IMR-90 (cell line): ENCODE measurements around the gene ESF1. TPM values are rescaled to one million over a fixed set of nuclear protein-coding genes. Genes with fewer than 3 reads are reported as not detected.
A peak's percentile ranks its signal among the peaks of the same experiment; 100 is the strongest.

Experiments used
- ATAC-seq: fragments of 200-7000 bp; cut with Tn5 transposase; 2 replicates; pipeline ENCODE4 v1.9.1; 2020; ENCODE audit warnings: low read depth, mild to moderate bottlenecking, moderate library complexity
- BruUV-seq: library from RNA; stranded (reverse); fragments of 400-500 nt; replicated peaks from 2 replicates; lab custom pipeline; 2021; lab: Mats Ljungman, UMichigan
- CTCF ChIA-PET: fragments of 300-600 bp; formaldehyde crosslinking; extraction: SDS; loops from one replicate; lab custom pipeline; 2021; ENCODE audit warnings: antibody characterized with exemption; lab: Yijun Ruan, JAX
- POLR2A ChIA-PET: fragments of 300-600 bp; sonication (Branson Sonifier 250); formaldehyde crosslinking; loops from one replicate; lab custom pipeline; 2022; ENCODE audit warnings: antibody characterized with exemption; ENCODE audit not compliant: unreplicated experiment; lab: Charles Lee
- DNase-seq: peaks from one replicate; pipeline ENCODE4 v3.0.0; 2013
- H2AFZ ChIP-seq: replicated peaks from 2 replicates; pipeline ENCODE3; 2013; ENCODE audit warnings: low read length, mild to moderate bottlenecking; ENCODE audit not compliant: poor library complexity
- H2AK5ac ChIP-seq: 2 replicates; pipeline ENCODE4 v1.6.1; 2013; ENCODE audit warnings: low read depth, low read length, inconsistent platforms
- H2AK9ac ChIP-seq: replicated peaks from 2 replicates; pipeline ENCODE3; 2013; ENCODE audit warnings: mild to moderate bottlenecking, low read depth, low read length, moderate library complexity; ENCODE audit not compliant: poor library complexity
- H2BK120ac ChIP-seq: 2 replicates; pipeline ENCODE4 v1.6.1; 2013; ENCODE audit warnings: low read depth, low read length, inconsistent platforms
- H2BK15ac ChIP-seq: 3 replicates; pipeline ENCODE4 v1.6.1; 2013; ENCODE audit warnings: low read depth, low read length, inconsistent platforms
- H2BK20ac ChIP-seq: 2 replicates; pipeline ENCODE4 v1.6.1; 2013; ENCODE audit warnings: low read depth, mild to moderate bottlenecking, inconsistent platforms, low read length, moderate library complexity
- H2BK5ac ChIP-seq: 2 replicates; pipeline ENCODE4 v1.6.1; 2013; ENCODE audit warnings: mild to moderate bottlenecking, low read depth, low read length, inconsistent platforms; ENCODE audit not compliant: poor library complexity, severe bottlenecking
- H3K14ac ChIP-seq: replicated peaks from 2 replicates; pipeline ENCODE4 v1.6.1; 2013; ENCODE audit warnings: low read depth, low read length, inconsistent platforms
- H3K18ac ChIP-seq: 2 replicates; pipeline ENCODE4 v1.6.1; 2013; ENCODE audit warnings: low read depth, low read length, control low read depth
- H3K23ac ChIP-seq: 2 replicates; pipeline ENCODE4 v1.6.1; 2013; ENCODE audit warnings: low read depth, low read length, inconsistent platforms
- H3K27ac ChIP-seq: 2 replicates; pipeline ENCODE4 v1.5.1; 2013; ENCODE audit warnings: mild to moderate bottlenecking, control low read depth, low read length; ENCODE audit not compliant: insufficient read depth
- H3K27me3 ChIP-seq: 2 replicates; pipeline ENCODE4 v1.6.1; 2013; ENCODE audit warnings: low read length; ENCODE audit not compliant: control insufficient read depth, insufficient read depth
- H3K36me3 ChIP-seq: 2 replicates; pipeline ENCODE4 v1.6.1; 2013; ENCODE audit warnings: low read length, mixed read lengths; ENCODE audit not compliant: control insufficient read depth, insufficient read depth
- H3K4ac ChIP-seq: 2 replicates; pipeline ENCODE4 v1.6.1; 2013; ENCODE audit warnings: low read depth, low read length, inconsistent platforms
- H3K4me1 ChIP-seq: 2 replicates; pipeline ENCODE4 v1.6.1; 2013; ENCODE audit warnings: low read length, mixed read lengths; ENCODE audit not compliant: control insufficient read depth, insufficient read depth
- H3K4me2 ChIP-seq: 2 replicates; pipeline ENCODE4 v1.6.1; 2013; ENCODE audit warnings: low read depth, mild to moderate bottlenecking, control low read depth, low read length, moderate library complexity
- H3K4me3 ChIP-seq: 2 replicates; pipeline ENCODE4 v1.5.1; 2013; ENCODE audit warnings: low read depth, mild to moderate bottlenecking, control low read depth, low read length, moderate library complexity; ENCODE audit not compliant: insufficient read depth
- H3K56ac ChIP-seq: 2 replicates; pipeline ENCODE4 v1.6.1; 2013; ENCODE audit warnings: low read length, inconsistent platforms; ENCODE audit not compliant: insufficient read depth; ENCODE audit errors: extremely low read depth
- H3K79me1 ChIP-seq, 2 experiments: 2 replicates each; pipeline ENCODE4 v1.6.1; 2013; ENCODE audit warnings: low read length in 2 of 2, inconsistent platforms in 1 of 2, low read depth in 1 of 2
- H3K9ac ChIP-seq: 2 replicates; pipeline ENCODE4 v1.6.1; 2013; ENCODE audit warnings: low read depth, low read length, control low read depth
- H3K9me1 ChIP-seq: 2 replicates; pipeline ENCODE4 v1.6.1; 2013; ENCODE audit warnings: low read length, inconsistent platforms; ENCODE audit not compliant: insufficient read depth
- H3K9me3 ChIP-seq: 2 replicates; pipeline ENCODE4 v1.6.1; 2013; ENCODE audit warnings: low read length; ENCODE audit not compliant: control insufficient read depth, insufficient read depth
- H4K20me1 ChIP-seq: 2 replicates; pipeline ENCODE4 v1.6.1; 2013; ENCODE audit warnings: low read length, inconsistent platforms; ENCODE audit not compliant: insufficient read depth
- H4K5ac ChIP-seq: 2 replicates; pipeline ENCODE4 v1.6.1; 2013; ENCODE audit warnings: mild to moderate bottlenecking, low read depth, low read length, control low read depth
- H4K8ac ChIP-seq, 2 experiments: 2 replicates each; pipeline ENCODE4 v1.6.1; 2013; ENCODE audit warnings: low read depth in 2 of 2, low read length in 2 of 2, control low read depth in 1 of 2, inconsistent platforms in 1 of 2
- H4K91ac ChIP-seq: 2 replicates; pipeline ENCODE4 v1.6.1; 2013; ENCODE audit warnings: low read depth, low read length, inconsistent platforms; ENCODE audit not compliant: insufficient read depth
- BHLHE40 ChIP-seq: fragments of 150-350 bp; IDR thresholded peaks from 2 replicates; pipeline ENCODE4 v1.6.1; 2016; ENCODE audit warnings: mild to moderate bottlenecking, low read depth, low read length
- CEBPB ChIP-seq: IDR thresholded peaks from 2 replicates; pipeline ENCODE4 v1.6.1; 2012; ENCODE audit warnings: low read depth, low read length, improper control_type of control experiment
- CHD1 ChIP-seq: IDR thresholded peaks from 2 replicates; pipeline ENCODE4 v1.6.1; 2012; ENCODE audit warnings: low read depth, low read length, improper control_type of control experiment
- CTCF ChIP-seq: conservative IDR thresholded peaks from 2 replicates; pipeline ENCODE4 v1.5.1; 2012; ENCODE audit warnings: mild to moderate bottlenecking, low read depth, low read length, improper control_type of control experiment
- ELK1 ChIP-seq: fragments of 150-350 bp; IDR thresholded peaks from 2 replicates; pipeline ENCODE4 v1.6.1; 2016; ENCODE audit warnings: low read depth, mild to moderate bottlenecking, low read length, moderate library complexity, borderline replicate concordance
- FOS ChIP-seq: fragments of 150-350 bp; IDR thresholded peaks from 2 replicates; pipeline ENCODE4 v1.6.1; 2016; ENCODE audit warnings: low read depth, low read length
- MAFK ChIP-seq: IDR thresholded peaks from 2 replicates; pipeline ENCODE4 v1.6.1; 2012; ENCODE audit warnings: low read depth, low read length, improper control_type of control experiment
- MAZ ChIP-seq: IDR thresholded peaks from 2 replicates; pipeline ENCODE4 v1.6.1; 2012; ENCODE audit warnings: low read depth, mild to moderate bottlenecking, low read length, improper control_type of control experiment, moderate library complexity, borderline replicate concordance
- MXI1 ChIP-seq: IDR thresholded peaks from 2 replicates; pipeline ENCODE4 v1.6.1; 2012; ENCODE audit warnings: low read depth, mild to moderate bottlenecking, low read length, moderate library complexity, borderline replicate concordance
- NFE2L2 ChIP-seq: fragments of 150-350 bp; IDR thresholded peaks from 2 replicates; pipeline ENCODE4 v1.6.1; 2016; ENCODE audit warnings: low read depth, mild to moderate bottlenecking, low read length
- POLR2A ChIP-seq: IDR thresholded peaks from 2 replicates; pipeline ENCODE4 v1.6.1; 2012; ENCODE audit warnings: mild to moderate bottlenecking, low read depth, low read length
- RAD21 ChIP-seq: IDR thresholded peaks from 2 replicates; pipeline ENCODE4 v1.6.1; 2012; ENCODE audit warnings: low read length, improper control_type of control experiment
- RFX5 ChIP-seq: IDR thresholded peaks from 2 replicates; pipeline ENCODE4 v1.8.0; 2012; ENCODE audit warnings: low read depth, mild to moderate bottlenecking, low read length, moderate library complexity
- SMC3 ChIP-seq: fragments of 150-350 bp; IDR thresholded peaks from 2 replicates; pipeline ENCODE4 v1.6.1; 2016; ENCODE audit warnings: low read depth, mild to moderate bottlenecking, antibody characterized with exemption, low read length, moderate library complexity
- USF2 ChIP-seq: fragments of 150-350 bp; IDR thresholded peaks from 2 replicates; pipeline ENCODE4 v1.6.1; 2017; ENCODE audit warnings: mild to moderate bottlenecking, antibody characterized with exemption, low read length, low read depth
- WGBS, 2 experiments: methylation state at CpG; one replicate each; pipeline versions ENCODE4 v1.1.5 to v1.1.7; 2013; ENCODE audit warnings: missing lambda C conversion rate in 2 of 2; ENCODE audit not compliant: insufficient read length in 1 of 2; ENCODE audit errors: extremely low coverage in 2 of 2; 5-methylcytosine and 5-hydroxymethylcytosine counted together
- dilution Hi-C: fragments of 300-500 bp; cut with HindIII; formaldehyde crosslinking; loops from one replicate; pipeline ENCODE4 v1.14.3; 2018; ENCODE audit warnings: low sequenced_read_pairs; ENCODE audit not compliant: unreplicated experiment
- in situ Hi-C: fragments of 300-500 bp; cut with MboI; formaldehyde crosslinking; loops from 3 replicates; pipeline ENCODE4 v1.14.3; 2019; ENCODE audit warnings: low sequenced_read_pairs, inconsistent platforms, mixed read lengths
- intact Hi-C: fragments of 100-400 bp; cut with micrococcal nuclease; formaldehyde crosslinking; loops from 2 replicates; pipeline ENCODE4 v1.10.0; 2022
- polyA plus RNA-seq, 3 experiments: library from polyadenylated mRNA; depleted of rRNA; stranded (reverse); fragments of >200 nt; gene quantifications; 2 replicates each; pipeline ENCODE4 v1.2.3, GENCODE V29; 2012; ENCODE audit warnings: low replicate concordance in 1 of 3
- total RNA-seq: library from RNA; depleted of rRNA; stranded (reverse); fragments of >200 nt; gene quantifications from 2 replicates; pipeline ENCODE4 v1.2.3, GENCODE V29; 2012

The ESF1 gene
- total and polyA plus RNA-seq, 2 of the 4 experiments (the other 2 are of a cell fraction) = 2.6 to 2.7 TPM

- no peaks in the 10 kb centered on the region for H4K20me1 ChIP-seq
- H2AK9ac ChIP-seq = no peak overlapping the region
- H2AFZ ChIP-seq = no peak overlapping the region
- H3K4me3 ChIP-seq = no peak overlapping the region
- H3K23ac ChIP-seq = no peak overlapping the region
- DNase-seq = peak; percentile 49
- in situ Hi-C loops (loop anchor here (5.0 kb wide), 1 partner anchor 242 kb away; no protein-coding TSS in a partner anchor), dilution Hi-C loops (no loop called here), intact Hi-C loops (loop anchor here (1.0 kb wide), 1 partner anchor 235 kb away; no protein-coding TSS in a partner anchor)
- H4K8ac ChIP-seq = no peak overlapping the region
- no peak overlapping the region for H2BK5ac ChIP-seq
- H3K9ac ChIP-seq = no peak overlapping the region
- H2AK5ac ChIP-seq = no peak overlapping the region
- ChIA-PET CTCF (interaction anchor here (0.6 to 1.6 kb wide), 9 partner anchors 8 to 1827 kb away, joined by 3 to 7 read pairs (median 4); no protein-coding TSS in a partner anchor), POLR2A (no interaction called here)
- no peaks in the 10 kb centered on the region for H3K9me1 ChIP-seq
- no peak overlapping the region for H3K27ac ChIP-seq
- H3K79me1 ChIP-seq = no peaks in the 10 kb centered on the region
- no peaks in the 10 kb centered on the region for H3K9me3 ChIP-seq
- no peaks in the 10 kb centered on the region for H3K4me1 ChIP-seq
- no peak overlapping the region for H3K4me2 ChIP-seq
- H3K27me3 ChIP-seq = no peaks in the 10 kb centered on the region; the same call in 1 of the 2 replicates
- BruUV-seq = no TSS peak
- 20% methylated on average over 1 of the region's 5 CpGs; no CpG with 5 or more reads in 1 of the 2 experiments for WGBS, 2 experiments
- no peak overlapping the region for H3K56ac ChIP-seq
- peak; percentile 57; the same call in 1 of the 2 replicates for ATAC-seq
- no peak overlapping the region for H2BK20ac ChIP-seq
- no peak overlapping the region for H3K14ac ChIP-seq
- peaks cover 14% of the 10 kb centered on the region for H3K36me3 ChIP-seq
- no peak overlapping the region for H4K91ac ChIP-seq
- no peak overlapping the region for H2BK15ac ChIP-seq
- no peak overlapping the region for H3K4ac ChIP-seq
- no peak overlapping the region for H4K5ac ChIP-seq
- H3K18ac ChIP-seq = no peak overlapping the region
- no peak overlapping the region for H2BK120ac ChIP-seq
- TF ChIP-seq BHLHE40 (no peak), CTCF (peak; percentile 55), MXI1 (no peak), POLR2A (no peak), FOS (no peak), CEBPB (no peak), RAD21 (peak; percentile 29; the same call in 1 of the 2 replicates), CHD1 (no peak), USF2 (no peak), MAZ (no peak), SMC3 (peak; percentile 50), ELK1 (no peak), NFE2L2 (no peak), MAFK (no peak), RFX5 (no peak)
Measured at GRCh38 chr20:13819885-13820645, 35.3 kb upstream of the ESF1 start.
